HG03460 (cell line): ENCODE data around the gene HRG.

ENCODE experiments used
- ATAC-seq: cut with Tn5 transposase; IDR thresholded peaks from one replicate; pipeline ENCODE4 v1.9.1; 2021; ENCODE audit not compliant: unreplicated experiment

The HRG gene

DNA sequence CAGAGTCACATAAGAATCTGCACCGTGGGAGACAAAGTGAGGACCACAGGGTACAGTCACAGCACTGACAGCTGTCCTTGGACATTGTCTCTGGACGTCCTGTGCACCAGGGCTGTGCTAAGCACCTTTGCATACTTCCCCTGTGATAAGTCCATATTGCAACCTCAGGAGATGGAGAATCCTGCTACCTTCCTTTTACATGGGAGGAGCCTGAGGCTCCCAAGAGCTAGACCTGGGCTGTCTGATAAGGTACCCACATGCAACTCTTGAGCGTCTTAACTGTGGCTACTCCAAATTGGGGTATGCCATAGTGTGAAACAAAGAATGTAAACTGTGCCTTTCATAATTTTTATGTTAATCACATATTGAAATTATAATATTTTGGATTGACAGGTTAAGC, 28.1 kb upstream of the HRG start:
- no peak for ATAC-seq

DNA sequence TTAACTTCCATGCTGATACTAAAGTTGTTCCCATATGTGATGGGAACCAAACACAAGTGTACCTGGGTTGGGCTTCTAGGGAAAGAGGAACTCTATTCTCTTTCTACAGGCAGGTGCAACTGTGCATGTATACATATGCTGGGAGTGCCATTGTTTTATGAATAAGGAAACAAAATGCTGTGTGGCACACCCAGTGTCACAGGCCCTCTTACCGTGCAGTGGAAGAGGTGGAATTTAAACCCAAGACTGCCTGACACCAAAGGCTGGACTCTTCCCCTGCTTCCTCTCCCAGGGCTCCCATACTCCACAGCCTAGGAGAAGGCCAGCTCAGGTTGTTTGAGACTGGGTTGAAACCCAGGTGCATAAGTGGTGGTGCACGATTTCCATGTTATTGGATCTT, 27.6 kb upstream of the HRG start:
- ATAC-seq = no peak

DNA sequence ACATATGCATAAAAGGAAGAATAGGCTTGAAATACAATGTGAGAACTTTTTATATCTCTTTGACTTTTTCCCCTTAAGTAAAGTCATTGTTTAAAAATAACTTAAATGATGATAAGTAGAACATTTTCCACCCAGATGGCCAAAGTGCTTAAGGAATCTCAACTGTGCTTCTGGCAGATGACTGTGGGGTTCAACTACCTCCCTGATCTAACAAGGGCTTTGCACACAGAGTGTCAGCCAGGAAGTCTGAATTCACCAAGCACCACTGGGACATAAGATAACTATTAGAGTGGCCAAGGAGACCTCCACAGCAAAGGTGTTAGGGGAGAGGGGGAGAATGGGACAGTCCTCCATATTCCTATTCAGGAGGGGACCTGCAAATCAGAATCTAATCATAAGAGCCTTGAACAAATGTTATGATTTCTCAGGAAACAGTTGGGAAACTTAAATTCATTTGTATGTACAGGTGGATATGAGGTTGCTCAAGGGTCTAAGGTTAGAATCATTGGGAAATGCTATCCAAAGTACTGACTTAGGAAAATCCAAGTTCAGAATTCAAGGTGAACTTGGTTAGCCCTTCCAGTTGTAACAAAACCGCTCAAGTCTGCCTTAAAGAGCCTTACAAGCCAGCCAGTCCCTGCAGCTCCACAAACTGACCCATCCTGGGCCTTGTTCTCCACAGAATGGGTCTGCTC, 25.9 kb upstream of the HRG start, which contains the start of gene FETUB:
FETUB (plus strand) TSS at position 622 of the 695 bp plus-strand sequence; CDS start at position 684, 62 bp downstream.
- no peak for ATAC-seq

DNA sequence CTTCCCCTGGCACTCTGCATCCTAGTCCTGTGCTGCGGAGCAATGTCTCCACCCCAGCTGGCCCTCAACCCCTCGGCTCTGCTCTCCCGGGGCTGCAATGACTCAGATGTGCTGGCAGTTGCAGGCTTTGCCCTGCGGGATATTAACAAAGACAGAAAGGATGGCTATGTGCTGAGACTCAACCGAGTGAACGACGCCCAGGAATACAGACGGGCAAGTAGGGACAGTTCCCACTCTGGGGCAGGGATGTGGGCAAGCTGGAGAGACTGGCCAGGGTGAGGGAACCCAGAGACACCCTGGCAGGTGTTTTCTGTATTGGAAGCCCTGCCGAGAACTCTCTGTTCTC, 25.4 kb upstream of the HRG start:
- no peak for ATAC-seq

DNA sequence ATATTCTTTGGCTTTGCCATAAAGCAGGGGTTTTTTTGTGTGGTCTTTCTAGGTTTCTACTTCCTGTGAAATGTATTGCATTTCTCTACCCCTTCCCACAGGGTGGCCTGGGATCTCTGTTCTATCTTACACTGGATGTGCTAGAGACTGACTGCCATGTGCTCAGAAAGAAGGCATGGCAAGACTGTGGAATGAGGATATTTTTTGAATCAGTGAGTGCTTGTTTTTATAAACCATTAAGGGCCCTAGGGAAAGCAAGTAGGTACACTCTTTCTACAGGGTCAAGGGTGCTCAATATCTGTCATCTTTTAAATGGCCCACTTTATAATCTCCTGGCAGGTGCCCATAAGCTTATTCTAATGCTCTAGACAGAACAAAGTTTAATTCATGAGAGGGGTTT, 24.9 kb upstream of the HRG start:
- ATAC-seq = no peak

DNA sequence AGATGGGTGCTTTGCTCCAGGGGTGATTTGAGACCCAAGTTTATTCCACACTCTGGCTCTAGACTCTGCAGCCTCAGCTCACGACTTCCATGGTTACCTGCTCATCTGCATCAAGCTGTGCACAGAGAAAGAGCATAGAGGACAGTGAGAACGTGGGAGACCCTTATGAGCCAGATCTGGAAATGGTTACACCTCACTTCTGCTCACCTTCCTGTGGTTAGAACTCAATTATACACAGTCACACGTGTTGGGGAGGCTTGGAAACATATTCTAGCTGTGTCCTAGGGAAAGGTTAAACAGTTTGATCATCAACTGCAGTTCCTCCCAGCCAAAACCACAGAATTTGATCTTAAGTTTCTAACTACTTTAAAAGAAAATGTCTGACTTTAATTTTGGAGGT, 23.8 kb upstream of the HRG start:
- no peak for ATAC-seq

DNA sequence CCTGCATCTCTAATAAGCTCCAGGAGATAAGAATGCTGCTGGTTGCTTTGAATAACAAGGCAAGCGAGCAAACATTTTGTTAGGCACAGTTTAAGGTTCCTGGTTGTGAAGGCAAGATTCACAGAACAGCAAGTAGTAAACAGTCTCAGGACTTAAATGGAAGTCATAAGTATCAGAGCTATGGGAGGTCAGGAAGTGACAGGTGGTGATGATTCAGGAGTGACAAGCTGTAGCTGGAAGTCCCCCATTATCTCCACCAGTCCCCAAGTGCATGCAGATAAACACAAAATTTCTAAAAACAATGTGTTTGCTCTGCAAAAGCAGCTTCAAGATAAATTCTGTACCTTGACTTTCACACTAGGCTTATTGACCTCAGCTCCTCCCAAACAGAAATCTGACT, 22.3 kb upstream of the HRG start:
- ATAC-seq = no peak

DNA sequence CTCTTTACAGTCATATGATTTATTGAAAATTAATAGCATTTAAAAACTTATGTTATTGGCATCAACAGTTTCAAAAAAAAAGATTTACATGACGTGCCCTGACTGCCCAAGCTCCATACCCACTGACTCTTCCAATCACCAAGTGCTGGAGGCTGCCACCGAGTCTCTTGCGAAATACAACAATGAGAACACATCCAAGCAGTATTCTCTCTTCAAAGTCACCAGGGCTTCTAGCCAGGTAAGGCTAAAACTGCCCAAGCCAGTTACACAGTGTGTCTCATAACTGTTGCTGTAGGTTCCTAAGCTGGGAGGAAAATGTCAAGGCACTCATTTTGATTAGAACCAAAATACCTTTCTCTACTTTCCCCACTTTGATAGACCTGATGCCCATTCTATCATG, 21.1 kb upstream of the HRG start:
- ATAC-seq = no peak

DNA sequence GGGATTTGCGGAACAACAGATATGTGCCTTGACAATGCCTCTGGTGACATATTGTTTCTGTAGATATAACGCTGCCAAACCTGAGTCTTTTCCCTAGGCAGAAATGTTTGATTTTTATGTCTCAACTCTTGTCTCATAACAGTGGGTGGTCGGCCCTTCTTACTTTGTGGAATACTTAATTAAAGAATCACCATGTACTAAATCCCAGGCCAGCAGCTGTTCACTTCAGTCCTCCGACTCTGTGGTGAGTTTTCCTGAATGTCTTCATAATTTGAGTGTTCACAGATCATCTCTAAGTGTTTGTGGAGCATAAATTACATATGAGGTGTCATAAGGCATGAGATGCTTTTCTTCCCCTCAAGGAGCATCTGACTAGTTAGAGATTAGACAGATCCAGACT, 19.7 kb upstream of the HRG start:
- ATAC-seq = no peak

DNA sequence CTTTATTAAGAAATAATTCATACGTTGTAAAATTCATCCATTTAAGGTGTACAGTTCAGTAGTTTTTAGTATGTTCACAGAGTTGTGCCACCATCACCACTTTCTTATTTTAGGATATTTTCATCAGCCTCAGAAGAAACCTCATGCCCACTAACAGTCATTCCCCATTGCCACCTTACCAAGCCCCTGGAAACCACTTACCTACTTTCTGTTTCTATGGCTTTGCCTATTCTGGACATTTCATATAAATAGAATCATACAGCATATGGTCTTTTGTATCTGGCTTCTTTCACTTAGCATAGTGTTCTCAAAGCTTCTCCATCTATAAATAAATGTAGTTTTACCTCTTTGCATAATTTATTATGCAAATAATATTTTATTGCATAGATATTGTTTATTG, 19.0 kb upstream of the HRG start:
- no peak for ATAC-seq

DNA sequence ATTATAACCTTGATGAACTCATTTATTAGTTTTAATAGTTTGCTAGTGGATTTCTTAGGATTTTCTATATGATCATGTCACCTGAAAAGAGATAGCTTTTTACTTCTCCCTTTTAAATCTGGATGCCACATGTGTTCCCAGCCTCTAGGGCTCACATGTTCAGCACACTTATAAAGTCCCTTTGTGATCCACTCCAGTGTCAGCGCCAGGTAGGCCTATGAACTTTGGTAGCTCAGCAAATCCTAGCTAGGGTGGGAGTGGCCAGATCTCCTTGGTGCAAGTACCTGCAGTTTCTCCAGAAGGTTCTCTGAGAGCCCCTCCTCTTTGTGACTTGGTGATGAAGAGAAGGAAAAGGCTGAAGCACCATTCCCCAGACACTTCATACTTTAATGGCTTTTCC, 17.0 kb upstream of the HRG start:
- ATAC-seq = no peak

DNA sequence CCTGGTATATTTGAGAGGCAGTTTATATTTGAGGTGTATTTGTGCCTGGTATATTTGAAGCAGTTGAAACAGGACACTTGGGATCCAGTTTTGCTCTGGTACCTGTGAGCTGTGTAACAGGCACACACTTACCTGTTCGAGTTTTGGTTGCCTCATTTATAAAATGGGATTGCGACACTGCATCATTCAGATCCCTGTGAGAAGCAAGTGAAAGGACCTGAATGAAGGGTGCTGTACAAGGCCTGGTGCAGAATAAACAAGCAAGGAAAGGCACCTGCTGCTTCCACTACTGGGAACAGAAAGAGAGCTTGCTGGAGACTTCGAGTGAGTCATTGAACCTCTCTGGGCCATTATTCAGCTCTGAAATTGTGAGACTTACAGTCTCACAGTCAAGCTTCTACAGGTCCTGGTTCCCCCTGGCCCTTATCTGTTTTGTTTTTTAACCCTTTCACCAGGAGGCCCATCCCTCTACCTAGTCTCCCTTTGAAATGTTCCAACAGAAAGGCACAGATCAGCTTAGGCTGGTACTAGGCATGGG, 14.1 kb upstream of the HRG start:
- ATAC-seq = no peak

DNA sequence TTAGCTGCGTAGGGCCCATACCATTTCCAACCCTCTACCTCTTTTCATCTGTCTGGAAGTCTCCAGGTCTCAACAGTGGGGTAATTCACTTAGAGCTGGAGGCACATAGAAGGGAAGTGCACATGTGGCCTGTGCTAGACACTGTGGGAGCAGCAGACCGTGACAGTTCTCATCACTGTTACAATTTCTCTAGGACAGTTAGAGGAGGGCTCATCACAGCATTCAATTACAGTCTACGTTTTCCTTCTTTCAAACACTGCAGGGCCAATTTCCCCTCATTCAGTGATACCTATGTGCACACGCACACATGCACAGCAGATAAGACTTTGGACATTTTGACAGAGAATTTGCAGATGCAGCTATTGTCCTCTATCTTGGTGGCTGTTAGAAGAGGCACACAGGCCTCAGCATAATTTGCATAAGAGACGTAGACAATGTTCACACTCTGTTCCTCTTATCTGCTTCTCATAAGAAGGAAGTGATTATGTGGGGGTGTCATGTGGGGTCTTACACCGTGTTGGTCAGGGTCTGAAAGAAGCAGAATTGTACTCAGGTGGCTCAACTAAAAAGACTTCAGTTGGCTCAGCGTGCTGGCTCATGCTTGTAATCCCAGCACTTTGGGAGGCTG, 12.6 kb upstream of the HRG start:
- ATAC-seq = peak; percentile 89

DNA sequence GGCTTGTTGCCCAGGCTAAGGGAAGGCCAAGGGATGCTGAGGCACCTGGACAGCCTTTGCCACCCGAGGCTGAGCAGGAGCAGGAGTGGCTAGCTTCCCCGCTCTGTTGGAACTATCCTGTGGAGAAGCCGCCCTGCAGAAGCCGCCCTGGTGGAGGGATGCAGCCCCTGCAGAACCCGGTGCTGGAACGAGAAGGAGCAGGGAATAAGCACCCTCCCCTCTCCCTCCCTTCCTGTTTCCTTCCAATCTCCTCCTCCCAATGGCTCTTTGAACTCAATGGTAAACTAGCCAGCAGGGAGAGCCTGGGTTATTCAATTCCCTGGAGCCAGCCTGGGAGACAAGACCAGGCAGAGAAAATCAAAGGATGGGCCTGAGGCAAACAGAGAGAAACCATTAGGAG, 11.8 kb upstream of the HRG start:
- ATAC-seq = no peak

DNA sequence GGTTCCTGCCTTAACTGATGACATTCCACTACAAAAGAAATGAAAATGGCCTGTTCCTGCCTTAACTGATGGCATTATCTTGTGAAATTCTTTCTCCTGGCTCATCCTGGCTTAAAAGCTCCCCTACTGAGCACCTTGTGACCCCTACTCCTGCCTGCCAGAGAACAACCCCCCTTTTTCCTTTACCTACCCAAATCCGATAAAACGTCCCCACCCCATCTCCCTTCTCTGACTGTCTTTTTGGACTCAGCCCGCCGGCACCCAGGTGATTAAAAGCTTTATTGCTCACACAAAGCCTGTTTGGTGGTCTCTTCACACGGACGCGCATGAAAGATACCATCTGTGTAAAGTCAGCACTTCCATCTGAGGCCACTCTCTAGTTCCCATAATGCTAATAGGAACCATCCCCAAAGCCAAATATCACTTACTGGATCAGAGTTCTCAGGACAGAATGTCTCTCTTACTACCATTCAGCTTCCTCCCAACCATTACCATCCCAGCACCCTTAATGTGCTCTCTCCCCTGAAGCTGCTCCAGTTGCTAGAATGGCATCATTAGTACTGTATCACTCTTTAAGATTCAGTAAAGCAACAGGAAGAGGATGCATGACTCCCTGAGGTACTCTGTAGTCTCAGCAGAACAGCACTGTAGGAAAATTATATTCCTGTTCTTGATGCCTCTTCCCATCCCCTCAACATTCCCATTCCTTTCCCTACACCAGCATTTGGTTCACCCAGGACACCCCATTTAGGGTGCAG, 2.3 kb upstream of the HRG start:
- ATAC-seq = no peak

DNA sequence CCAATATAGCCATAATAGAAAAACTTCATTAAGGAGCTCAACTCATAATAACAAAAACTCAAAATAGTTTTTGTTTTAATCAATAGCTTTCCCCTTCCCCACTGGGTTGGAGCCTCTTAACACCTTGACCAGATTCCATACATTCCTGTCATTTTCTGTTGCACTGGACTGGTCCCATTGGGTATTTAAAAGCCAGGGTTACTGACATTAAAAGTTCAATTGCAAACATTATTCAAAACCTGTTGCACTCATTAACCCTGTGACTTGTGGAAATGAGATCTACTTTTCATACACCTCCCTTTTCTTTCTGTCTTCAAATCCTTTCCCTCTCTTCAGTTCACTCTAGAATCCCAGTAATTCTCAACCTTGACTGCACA, 1.7 kb upstream of the HRG start:
- ATAC-seq = no peak

DNA sequence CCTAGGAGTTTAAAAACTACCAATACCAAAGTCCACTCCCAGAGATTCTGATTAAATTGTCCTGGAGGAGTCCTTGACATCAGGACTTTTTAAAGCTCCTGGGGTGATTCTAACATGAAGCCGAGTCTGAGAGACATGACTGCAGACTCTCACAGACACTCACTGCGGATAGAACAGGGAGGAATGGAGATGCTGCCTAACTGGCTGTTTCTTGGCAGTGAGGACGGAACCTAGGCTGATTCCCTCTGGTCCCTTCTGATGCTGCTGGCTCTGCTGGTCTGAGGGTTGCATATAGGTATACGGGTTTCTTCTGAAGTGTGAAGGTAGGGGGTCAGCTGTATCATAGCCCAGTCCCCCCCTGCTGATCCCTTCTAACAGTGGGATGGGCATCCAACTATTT, 1.3 kb upstream of the HRG start:
- no peak for ATAC-seq

DNA sequence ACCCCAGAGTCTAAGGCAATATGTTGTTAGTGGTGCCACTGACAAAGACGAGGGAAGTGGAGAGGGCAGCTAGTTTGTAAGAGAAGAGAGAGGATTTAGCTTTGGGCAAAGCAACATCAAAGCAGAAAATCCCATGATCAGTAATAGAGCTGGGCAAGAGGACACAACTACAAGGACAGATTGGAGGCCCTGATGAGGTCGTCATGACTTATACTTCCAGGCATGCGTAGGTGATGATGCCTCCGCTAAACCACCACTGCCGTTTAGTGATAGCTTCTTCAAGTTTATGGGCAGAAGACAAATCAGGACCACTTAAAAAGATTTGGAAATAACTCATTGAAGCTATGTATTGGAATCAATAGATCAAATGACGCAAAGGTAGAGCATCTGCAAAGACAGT, 2.6 kb downstream of the HRG start:
- ATAC-seq = no peak

DNA sequence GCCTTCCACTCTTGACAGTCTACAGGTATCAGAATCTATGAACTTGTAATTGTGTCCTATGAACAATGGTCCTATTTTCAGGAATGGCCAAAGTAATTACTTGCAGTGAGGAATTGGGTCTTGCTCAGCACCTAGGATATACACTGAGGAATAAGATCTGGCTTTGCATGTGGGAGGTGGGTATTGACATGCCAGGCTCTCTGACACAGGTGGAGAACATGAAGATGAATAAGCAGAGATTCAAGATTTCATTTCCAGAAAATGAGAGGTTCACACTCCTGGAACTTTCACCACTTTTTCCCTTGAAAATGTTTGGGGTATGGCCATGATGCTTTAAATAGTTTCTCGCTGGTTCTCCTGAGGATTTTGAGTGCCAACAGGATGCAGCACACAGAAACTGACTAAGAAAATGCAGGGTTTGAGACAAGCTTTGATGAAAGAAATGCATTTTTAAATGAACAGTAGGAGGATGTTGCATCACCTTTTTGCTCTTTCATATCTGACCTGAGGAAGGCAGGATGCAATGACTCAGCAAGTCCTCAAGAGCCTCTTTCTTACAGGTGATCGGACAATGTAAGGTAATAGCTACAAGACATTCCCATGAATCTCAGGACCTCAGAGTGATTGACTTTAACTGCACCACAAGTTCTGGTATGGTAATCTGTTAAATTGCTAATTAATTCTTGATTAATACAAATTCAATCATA, 3.7 kb downstream of the HRG start:
- no peak for ATAC-seq

DNA sequence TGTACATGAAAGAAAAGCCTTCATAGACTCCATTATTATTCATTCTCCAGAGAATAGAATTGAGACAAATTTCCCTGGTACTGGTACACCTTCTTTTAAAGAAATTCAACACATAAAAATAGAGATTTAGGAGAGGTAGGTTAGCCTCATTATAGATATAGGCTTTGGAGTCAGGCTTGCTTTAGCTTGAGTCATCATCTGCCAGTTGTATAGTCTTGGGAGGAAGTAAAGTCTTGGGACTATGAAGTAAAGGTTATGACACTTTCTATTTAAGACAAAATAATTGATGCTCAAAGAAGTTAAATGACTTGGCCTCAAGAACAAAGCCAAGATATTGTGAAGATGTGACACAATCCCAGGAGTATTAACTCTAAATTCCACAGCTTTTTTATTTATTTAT, 4.3 kb downstream of the HRG start:
- ATAC-seq = no peak

DNA sequence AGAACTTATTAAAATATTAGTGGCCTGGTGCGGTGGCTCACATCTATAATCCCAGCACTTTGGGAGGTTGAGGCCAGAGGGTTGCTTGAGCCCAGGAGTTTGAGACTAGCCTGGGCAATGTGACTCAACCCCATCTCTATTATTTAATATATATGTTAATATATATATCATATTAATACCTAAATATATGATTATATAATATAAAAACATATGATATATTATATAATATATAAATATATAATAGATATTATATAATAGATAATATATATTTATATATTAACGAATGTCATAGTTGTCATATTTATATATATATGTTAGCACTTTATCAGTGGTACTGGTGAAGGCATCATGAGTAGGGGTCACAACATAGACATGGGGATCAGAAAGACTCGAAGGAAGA, 5.2 kb downstream of the HRG start:
- no peak for ATAC-seq

DNA sequence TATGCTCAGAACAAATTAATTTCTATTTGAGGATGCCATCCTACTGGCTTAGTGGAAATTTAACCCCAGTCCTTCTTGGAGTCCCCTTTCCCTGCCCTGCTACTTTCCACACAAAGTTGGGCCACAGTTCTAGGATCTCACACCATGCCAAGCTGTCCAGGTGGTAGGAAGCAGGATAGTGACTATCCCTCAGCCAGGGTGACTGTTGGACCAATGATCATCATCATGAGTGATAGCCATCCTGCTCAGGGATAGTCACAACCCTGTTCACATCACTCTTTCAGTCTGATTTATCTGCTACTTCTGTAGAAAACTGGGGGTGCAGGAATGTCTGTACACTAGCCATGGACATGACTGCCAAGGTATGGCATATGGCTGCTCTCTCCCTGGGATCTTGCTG, 12.8 kb downstream of the HRG start:
- no peak for ATAC-seq
